NCI-H446 (cell line): ENCODE results near the gene MAN1C1.

Experiments used
- DNase-seq, 2 experiments: peaks; one replicate each; lab custom pipeline; 2025; lab: John Stamatoyannopoulos, UW

MAN1C1 gene

GRCh38 chr1:25803368-25803767, 186.8 kb downstream of the MAN1C1 start:
- DNase-seq, result no peak

GRCh38 chr1:25804244-25804963, 187.8 kb downstream of the MAN1C1 start:
- no peak for DNase-seq

GRCh38 chr1:25804964-25805862, 188.6 kb downstream of the MAN1C1 start:
- no peak for DNase-seq

DNA sequence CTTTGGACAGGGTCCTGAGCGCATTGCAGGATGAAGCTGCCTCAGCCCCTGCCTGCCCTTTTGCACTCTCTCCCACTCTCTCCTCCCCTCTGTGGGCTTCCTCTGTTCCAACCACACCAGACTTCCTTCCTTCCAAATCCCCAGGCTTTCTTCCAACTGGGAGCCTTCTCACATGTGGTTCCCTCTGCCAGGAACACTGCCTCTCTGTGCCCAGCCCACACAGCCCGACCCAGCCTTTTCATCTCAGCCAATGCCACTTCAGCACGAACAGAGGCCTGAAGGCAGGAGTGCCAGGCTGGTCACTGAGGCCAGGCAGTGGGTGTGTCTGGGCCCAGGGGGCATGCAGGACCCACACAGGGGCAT, 189.3 kb downstream of the MAN1C1 start:
- DNase-seq, result peak in 1 of 2 experiments; percentile 53

DNA sequence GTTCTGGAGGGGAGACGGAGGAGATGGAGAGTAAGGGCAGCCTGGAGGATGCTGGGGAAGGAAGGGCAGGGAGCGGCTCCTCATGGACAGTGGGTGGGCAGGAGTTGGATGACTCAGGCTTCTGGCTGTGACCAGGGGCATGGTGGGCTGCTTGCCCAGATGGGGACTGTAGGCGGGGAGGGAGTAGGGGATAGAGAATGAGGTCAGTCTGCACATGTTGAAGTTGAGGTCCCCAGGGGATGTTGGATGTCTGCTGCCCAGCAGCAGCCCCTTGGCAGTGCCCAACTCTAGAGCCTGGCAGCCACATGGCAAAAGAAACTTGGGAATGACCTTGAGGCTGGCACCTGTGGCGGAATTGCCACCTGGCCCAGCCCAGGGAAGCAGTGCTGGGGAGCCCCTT, 189.8 kb downstream of the MAN1C1 start:
- peak in 1 of 2 experiments; percentile 63 for DNase-seq

DNA sequence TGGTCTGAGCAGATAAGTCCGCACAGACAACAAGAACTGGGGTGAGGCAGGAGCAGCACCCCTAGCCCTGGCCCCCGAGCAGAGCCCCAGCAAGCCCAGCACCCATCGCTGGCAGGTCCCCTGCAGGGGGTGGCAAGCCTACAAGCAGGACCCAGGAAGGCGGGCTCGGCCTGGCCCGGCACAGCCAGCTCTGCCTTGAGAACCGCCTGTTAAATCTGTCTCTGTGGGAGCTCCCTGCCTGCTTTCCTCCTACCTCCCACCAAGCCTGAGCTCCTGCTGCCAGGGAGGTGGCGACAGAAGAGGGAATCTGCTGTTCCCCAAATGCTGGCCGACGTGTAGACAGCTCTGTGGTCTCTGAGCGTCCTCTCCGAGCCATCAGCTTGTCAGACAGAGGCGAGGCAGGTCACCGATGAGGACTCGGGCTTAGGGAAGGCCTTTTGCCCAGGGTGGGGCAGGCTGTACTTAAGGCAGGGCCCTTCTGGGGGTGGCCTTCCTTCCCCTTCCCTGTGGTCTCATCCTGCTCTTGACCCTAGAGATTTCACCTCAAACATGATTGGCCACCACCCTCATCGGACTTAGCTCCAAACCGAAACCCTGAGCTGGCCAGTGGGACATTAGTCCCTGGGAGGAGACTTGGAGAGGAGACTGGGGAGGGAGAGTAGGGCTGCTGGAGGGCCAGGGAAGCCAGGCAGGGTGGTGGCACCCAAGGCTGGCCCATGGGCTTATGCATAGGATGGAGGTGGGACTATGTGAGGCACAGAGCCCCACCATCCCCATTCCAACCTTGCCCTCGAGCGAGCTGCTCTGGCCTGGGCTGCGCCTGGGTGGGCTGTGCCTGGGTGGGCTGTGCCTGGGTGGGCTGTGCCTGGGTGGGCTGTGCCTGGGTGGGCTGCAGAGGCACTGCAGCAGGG, 191.1 kb downstream of the MAN1C1 start:
- no peak for DNase-seq

DNA sequence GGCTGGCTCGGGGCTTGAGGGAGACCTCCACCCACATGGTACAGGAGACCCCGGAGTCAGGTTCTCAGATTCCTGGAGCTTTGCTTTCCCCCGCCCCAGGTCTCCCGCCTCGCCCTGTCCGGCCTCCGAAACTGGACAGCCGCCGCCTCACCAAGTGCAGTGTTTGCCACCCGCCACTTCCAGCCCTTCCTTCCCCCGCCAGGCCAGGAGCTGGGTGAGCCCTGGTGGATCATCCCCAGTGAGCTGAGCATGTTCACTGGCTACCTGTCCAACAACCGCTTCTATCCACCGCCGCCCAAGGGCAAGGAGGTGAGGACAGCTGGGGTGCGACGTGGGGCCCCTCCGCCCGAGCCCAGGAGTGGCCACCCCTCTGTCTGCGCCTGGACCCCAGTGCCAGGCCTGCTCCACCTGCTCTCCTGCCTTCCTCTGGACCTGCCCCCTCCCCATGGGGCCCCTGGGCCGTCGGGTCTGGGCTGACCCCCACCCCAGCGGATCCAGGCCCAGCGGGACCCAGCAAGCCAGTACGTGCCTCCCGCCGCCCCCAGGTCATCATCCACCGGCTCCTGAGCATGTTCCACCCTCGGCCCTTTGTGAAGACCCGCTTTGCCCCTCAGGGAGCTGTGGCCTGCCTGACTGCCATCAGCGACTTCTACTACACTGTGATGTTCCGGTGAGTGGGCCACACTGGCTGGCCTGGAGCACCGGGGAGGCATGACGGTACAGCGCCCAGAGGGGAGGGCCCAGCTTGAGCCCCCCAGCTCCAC, 192.1 kb downstream of the MAN1C1 start:
- DNase-seq, result no peak

DNA sequence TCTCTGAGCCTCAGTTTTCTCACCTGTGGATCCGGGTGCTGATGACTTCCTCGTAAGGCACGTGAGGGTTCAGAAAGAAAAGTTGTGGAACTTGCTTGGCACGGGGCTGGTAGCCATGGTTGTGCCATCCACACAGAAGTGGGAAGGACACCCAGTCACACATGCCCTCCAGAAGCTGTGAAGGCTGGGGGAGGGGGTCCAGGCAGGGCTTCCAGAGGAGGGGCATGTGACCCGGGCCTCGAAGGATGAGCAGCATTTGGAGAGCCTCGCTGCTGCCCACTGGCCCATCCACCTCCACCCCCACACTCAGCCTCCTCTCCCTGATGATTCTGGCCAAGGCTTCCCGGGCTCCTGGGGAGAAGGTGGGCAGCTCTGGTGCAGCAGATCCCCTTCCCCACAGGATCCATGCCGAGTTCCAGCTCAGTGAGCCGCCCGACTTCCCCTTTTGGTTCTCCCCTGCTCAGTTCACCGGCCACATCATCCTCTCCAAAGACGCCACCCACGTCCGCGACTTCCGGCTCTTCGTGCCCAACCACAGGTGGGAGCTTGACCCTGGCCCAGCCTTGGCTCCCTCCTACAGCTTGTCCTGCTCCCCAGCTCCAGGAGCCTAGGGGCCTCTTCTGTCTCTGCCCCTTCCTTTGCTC, 192.8 kb downstream of the MAN1C1 start:
- no peak for DNase-seq

DNA sequence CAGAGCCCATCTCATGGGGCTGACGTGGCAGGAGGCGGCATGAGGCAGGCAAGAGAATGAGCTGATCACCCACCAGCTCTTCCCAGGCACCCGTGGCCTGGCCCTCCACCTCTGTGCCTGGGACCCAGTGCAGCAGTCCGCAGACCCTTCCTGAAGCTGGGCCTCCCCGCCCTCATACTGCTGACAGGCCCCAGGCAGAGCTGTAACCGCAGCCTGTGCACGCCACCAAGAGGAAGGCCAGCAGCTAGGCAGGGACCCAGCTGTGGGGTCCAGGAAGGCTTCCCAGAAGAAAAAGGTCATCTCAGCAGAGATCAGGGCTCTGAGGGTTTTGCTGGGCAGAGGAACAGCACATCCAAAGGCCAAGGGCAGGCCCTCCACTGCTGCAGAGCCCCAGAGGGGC, 193.3 kb downstream of the MAN1C1 start:
- DNase-seq, result no peak

- peak; percentile 27 to 67 for DNase-seq
These were observed 194.0 kb downstream of the MAN1C1 start for GRCh38 chr1:25810341-25811299.

GRCh38 chr1:25811384-25812082, 194.9 kb downstream of the MAN1C1 start:
- no peak for DNase-seq

DNA sequence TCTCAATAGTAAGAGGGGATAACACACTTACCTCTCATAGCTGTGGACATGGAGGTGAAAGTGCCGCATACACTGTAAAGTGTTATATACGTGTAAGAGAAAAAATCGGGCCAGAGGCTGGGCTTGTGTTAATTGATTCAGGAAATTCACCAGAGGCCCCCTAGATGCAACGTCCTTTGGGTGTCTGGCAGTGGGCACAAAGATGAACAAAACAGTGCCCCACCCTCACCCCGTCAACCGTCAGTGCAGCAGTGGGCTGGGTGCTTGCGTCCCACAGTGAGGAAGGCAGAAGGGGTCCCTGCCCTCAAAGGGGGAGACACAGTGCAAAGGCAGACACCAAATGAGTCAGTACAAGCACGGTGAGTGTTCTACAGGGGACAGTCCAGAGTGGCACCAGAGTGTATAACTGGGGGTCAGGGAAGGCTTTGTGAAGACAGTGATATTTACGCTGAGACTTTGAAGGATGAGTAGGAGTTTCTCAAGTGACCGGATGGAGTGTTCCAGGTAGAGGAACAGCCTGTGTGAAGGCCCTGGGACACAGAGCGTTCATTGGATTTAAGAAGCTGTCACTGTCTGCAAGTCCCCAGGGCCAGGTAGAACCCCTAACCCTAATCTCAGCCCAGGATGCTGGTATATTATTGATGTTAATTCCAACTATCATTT, 196.6 kb downstream of the MAN1C1 start:
- no peak for DNase-seq

DNA sequence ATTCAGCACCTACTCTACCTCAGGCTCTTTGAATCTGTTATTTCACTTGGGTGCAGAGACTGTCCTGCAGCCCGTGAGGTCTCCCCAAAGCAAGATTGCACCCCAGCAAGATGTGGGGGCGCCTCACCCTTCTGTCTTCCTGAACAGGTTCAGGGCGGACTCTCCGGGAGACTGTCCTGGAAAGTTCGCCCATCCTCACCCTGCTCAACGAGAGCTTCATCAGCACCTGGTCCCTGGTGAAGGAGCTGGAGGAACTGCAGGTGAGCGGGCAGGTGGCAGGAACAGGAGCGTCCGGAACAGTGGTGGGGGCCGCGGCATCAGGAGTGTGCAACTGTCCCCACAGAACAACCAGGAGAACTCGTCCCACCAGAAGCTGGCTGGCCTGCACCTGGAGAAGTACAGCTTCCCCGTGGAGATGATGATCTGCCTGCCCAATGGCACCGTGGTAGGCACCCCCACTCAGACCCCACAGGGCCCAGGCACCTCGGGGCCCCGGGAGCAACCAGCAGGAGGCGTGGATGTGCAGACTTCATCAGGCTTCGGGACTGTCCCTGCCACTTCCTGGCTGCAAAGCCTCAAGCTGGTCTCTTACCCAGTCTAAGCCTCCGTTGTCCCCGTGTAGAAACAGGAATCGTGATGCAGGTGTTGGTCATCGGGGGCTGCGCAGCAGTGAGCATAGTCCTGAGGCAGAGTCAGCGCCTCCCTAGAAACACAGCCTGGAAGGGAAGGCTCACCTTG, 197.3 kb downstream of the MAN1C1 start:
- no peak for DNase-seq

DNA sequence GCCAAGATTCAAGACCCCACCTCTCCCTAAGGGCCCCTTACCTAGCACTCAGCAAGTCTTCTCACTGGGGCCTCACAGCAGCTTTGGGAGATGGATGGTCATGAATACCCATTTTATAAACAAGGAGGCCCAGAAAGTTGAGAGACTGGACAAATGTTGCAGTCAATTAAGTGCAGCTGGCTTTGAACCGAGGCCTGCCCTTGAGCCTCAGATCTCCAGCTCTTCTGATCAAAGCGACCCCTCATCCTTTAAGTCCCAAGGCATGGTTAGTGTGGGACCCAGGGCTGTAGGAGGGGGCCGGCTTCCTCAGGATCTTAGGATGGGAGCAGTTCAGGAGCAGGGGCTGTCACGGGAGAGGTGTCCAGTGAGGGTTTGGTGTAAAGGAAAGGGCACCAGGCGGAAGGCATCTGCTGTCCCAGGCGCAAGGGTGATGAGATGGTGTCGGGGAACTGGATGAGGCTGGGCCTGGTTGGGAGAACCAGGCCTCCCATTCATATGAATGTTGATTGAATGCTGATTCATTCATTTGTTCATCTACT, 198.0 kb downstream of the MAN1C1 start:
- no peak for DNase-seq

GRCh38 chr1:25815208-25816111, 198.9 kb downstream of the MAN1C1 start:
- DNase-seq, result no peak

GRCh38 chr1:25816112-25816718, 199.6 kb downstream of the MAN1C1 start:
- DNase-seq, result no peak
